Esophagus squamous epithelium (tissue), 4 donors: ENCODE results near the gene RNF10.

ENCODE experiments used
- POLR2A ChIP-seq, 4 donors: fragments of 450-650 bp; IDR thresholded peaks; one replicate each; pipeline ENCODE4 v1.6.1; 2017; ENCODE audit warnings: antibody characterized with exemption in 4 of 4, mild to moderate bottlenecking in 4 of 4, moderate library complexity in 3 of 4
- TF ChIP-seq, protein P1 (sequence below), 6 experiments: fragments of 450-650 bp in 4 of 6; fragments of 200-600 bp in 2 of 6; sonication (generic) in 2 of 6; IDR thresholded peaks; one replicate each; pipeline ENCODE4 v1.5.1; 2016 to 2019; ENCODE audit warnings: antibody characterized with exemption in 6 of 6, mild to moderate bottlenecking in 4 of 6, moderate library complexity in 4 of 6

DNA sequence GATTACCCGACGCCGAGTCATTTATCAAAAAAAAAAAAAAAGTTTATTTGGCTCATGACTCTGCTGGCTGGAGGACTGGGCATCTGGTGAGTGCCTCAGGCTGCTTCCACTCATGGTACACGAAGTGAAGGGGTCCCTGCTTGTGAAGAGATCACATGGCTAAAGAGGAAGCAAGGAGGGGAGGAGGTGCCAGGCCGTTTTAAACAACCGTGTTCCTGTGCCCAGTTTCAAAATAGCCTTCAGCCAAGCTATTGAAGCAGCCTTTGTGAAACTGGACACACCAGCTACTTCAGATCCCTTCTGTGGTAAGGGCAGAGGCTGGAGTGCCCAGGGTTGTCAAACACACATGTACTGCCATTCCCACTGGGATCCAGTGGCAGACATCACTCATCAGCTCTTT lies 39.4 kb downstream of the RNF10 start:
- TF ChIP-seq, protein P1, sequence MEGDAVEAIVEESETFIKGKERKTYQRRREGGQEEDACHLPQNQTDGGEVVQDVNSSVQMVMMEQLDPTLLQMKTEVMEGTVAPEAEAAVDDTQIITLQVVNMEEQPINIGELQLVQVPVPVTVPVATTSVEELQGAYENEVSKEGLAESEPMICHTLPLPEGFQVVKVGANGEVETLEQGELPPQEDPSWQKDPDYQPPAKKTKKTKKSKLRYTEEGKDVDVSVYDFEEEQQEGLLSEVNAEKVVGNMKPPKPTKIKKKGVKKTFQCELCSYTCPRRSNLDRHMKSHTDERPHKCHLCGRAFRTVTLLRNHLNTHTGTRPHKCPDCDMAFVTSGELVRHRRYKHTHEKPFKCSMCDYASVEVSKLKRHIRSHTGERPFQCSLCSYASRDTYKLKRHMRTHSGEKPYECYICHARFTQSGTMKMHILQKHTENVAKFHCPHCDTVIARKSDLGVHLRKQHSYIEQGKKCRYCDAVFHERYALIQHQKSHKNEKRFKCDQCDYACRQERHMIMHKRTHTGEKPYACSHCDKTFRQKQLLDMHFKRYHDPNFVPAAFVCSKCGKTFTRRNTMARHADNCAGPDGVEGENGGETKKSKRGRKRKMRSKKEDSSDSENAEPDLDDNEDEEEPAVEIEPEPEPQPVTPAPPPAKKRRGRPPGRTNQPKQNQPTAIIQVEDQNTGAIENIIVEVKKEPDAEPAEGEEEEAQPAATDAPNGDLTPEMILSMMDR (IDR thresholded peaks at IDR 0.05), result no peak
- no peak for TF ChIP-seq POLR2A (IDR thresholded peaks at IDR 0.05)
